Measurements from ENCODE around the gene AP3S2.

- no peak for TF ChIP-seq CTCF (IDR thresholded peaks at IDR 0.05)
- no peak for TF ChIP-seq POLR2A (IDR thresholded peaks at IDR 0.05)
Measured at GRCh38 chr15:89885611-89886010, 8.2 kb downstream of the AP3S2 start.

Data from Peyer's patch (tissue), 4 donors.